Endothelial cell of umbilical vein (primary cell): ENCODE measurements around the gene BIRC5. TPM values are rescaled to one million over a fixed set of nuclear protein-coding genes. Genes with fewer than 3 reads are reported as not detected.

Experiments used
- BruUV-seq: library from RNA; stranded (reverse); fragments of 400-500 nt; replicated peaks from 2 replicates; lab custom pipeline; 2021; lab: Mats Ljungman, UMichigan
- CTCF ChIA-PET: fragments of 300-600, 350-600 bp; sonication (Branson Sonifier 250); formaldehyde crosslinking; loops from one replicate; lab custom pipeline; 2021; ENCODE audit warnings: antibody characterized with exemption, inconsistent platforms; lab: Charles Lee
- POLR2A ChIA-PET: fragments of 300-600, 350-600 bp; sonication (Branson Sonifier 250); formaldehyde crosslinking; loops from one replicate; lab custom pipeline; 2021; ENCODE audit warnings: antibody characterized with exemption, inconsistent platforms; lab: Charles Lee
- DNase-seq: peaks from one replicate; pipeline ENCODE4 v3.0.0-alpha.2; 2011; ENCODE audit warnings: low read depth, low spot score
- FAIRE-seq: peaks from 2 replicates; lab custom pipeline; 2011; peaks lifted over from hg19 to GRCh38; lab: Jason Lieb, UNC
- H2AFZ ChIP-seq: 2 replicates; pipeline ENCODE4 v1.6.0; 2012; ENCODE audit warnings: low read depth, low read length, control low read depth, inconsistent platforms
- H3K27ac ChIP-seq: 2 replicates; pipeline ENCODE4 v1.5.1; 2011; ENCODE audit warnings: low read depth, mild to moderate bottlenecking, control low read depth, low read length, moderate library complexity; ENCODE audit not compliant: insufficient read depth
- H3K27me3 ChIP-seq, 2 experiments: 2 replicates each; pipeline versions ENCODE4 v1.6.0 to v1.6.1; 2011; ENCODE audit warnings: low read length in 2 of 2, mixed read lengths in 1 of 2; ENCODE audit not compliant: control insufficient read depth in 2 of 2, insufficient read depth in 2 of 2
- H3K36me3 ChIP-seq, 2 experiments: 2 replicates in 1 of 2; 3 replicates in 1 of 2; pipeline ENCODE4 v1.5.1; 2011; ENCODE audit warnings: low read length in 2 of 2, mild to moderate bottlenecking in 1 of 2, moderate library complexity in 1 of 2; ENCODE audit not compliant: control insufficient read depth in 2 of 2, insufficient read depth in 2 of 2; ENCODE audit errors: extremely low read depth in 1 of 2
- H3K4me1 ChIP-seq: 3 replicates; pipeline ENCODE4 v1.5.1; 2011; ENCODE audit warnings: mild to moderate bottlenecking, low read length; ENCODE audit not compliant: control insufficient read depth, insufficient read depth; ENCODE audit errors: extremely low read depth
- H3K4me2 ChIP-seq: 2 replicates; pipeline ENCODE4 v1.6.1; 2011; ENCODE audit warnings: low read length, control low read depth, mixed read lengths; ENCODE audit not compliant: insufficient read depth
- H3K4me3 ChIP-seq, 3 experiments: fragments of 200-600 bp in 1 of 3; sonication (generic), shearing (Covaris generic) in 1 of 3; replicated peaks in 1 of 3; 2 replicates each; pipeline ENCODE4 v1.5.1; 2011 to 2016; ENCODE audit warnings: control low read depth in 3 of 3, low read length in 3 of 3, mild to moderate bottlenecking in 2 of 3, inconsistent platforms in 1 of 3, low read depth in 1 of 3, moderate library complexity in 1 of 3; ENCODE audit not compliant: insufficient read depth in 1 of 3
- H3K79me2 ChIP-seq: 2 replicates; pipeline ENCODE4 v1.6.0; 2012; ENCODE audit warnings: low read length, inconsistent platforms; ENCODE audit not compliant: control insufficient read depth, insufficient read depth
- H3K9ac ChIP-seq: replicated peaks from 2 replicates; pipeline ENCODE3; 2011; ENCODE audit warnings: low read length, control low read depth; ENCODE audit not compliant: insufficient read depth; ENCODE audit errors: extremely low read depth
- H3K9me1 ChIP-seq: replicated peaks from 3 replicates; pipeline ENCODE4 v1.6.0; 2011; ENCODE audit warnings: mild to moderate bottlenecking, low read length; ENCODE audit not compliant: control insufficient read depth, insufficient read depth; ENCODE audit errors: extremely low read depth
- H3K9me3 ChIP-seq: replicated peaks from 2 replicates; pipeline ENCODE4 v1.5.1; 2012; ENCODE audit warnings: low read length, inconsistent platforms; ENCODE audit not compliant: control insufficient read depth, insufficient read depth
- H4K20me1 ChIP-seq: replicated peaks from 2 replicates; pipeline ENCODE3; 2011; ENCODE audit warnings: mild to moderate bottlenecking, low read length; ENCODE audit not compliant: control insufficient read depth, insufficient read depth; ENCODE audit errors: extremely low read depth
- CTCF ChIP-seq, 2 donors: IDR thresholded peaks; 1 replicate in 1 of 2; 2 replicates in 1 of 2; pipeline ENCODE4 v1.5.1; 2011; ENCODE audit warnings: low read length in 2 of 2, mild to moderate bottlenecking in 2 of 2, moderate library complexity in 2 of 2, control low read depth in 1 of 2, inconsistent platforms in 1 of 2, low read depth in 1 of 2; ENCODE audit not compliant: insufficient read depth in 1 of 2; ENCODE audit errors: extremely low read depth in 1 of 2
- EZH2 ChIP-seq: IDR thresholded peaks from 2 replicates; pipeline ENCODE4 v1.6.1; 2012; ENCODE audit warnings: borderline replicate concordance, low read depth, mild to moderate bottlenecking, moderate library complexity, low read length, inconsistent platforms; ENCODE audit not compliant: severe bottlenecking
- FOS ChIP-seq: IDR thresholded peaks from 2 replicates; pipeline ENCODE4 v1.6.1; 2011; ENCODE audit warnings: mild to moderate bottlenecking, low read length, moderate library complexity, borderline replicate concordance; ENCODE audit not compliant: insufficient read depth
- GATA2 ChIP-seq: IDR thresholded peaks from 2 replicates; pipeline ENCODE4 v1.7.0; 2011; ENCODE audit warnings: low read depth, mild to moderate bottlenecking, moderate library complexity, mixed read lengths, low read length; ENCODE audit not compliant: insufficient read length, insufficient read depth
- JUN ChIP-seq: IDR thresholded peaks from 2 replicates; pipeline ENCODE4 v1.6.1; 2011; ENCODE audit warnings: borderline replicate concordance, low read depth; ENCODE audit not compliant: insufficient read length, insufficient read depth
- MAX ChIP-seq: IDR thresholded peaks from 2 replicates; pipeline ENCODE4 v1.6.1; 2011; ENCODE audit not compliant: insufficient read depth, insufficient read length
- MYC ChIP-seq: IDR thresholded peaks from one replicate; pipeline ENCODE4 v1.6.1; 2011; ENCODE audit warnings: mild to moderate bottlenecking, low read depth, low read length
- POLR2A ChIP-seq: IDR thresholded peaks from 2 replicates; pipeline ENCODE4 v1.6.1; 2012; ENCODE audit warnings: low read depth, mild to moderate bottlenecking, control low read depth, low read length
- POLR2AphosphoS5 ChIP-seq: IDR thresholded peaks from 2 replicates; pipeline ENCODE4 v1.6.1; 2012; ENCODE audit warnings: low read depth, mild to moderate bottlenecking, control low read depth, low read length, moderate library complexity; ENCODE audit not compliant: insufficient read depth
- dilution Hi-C: fragments of 300-500 bp; cut with MboI; formaldehyde crosslinking; loops from one replicate; pipeline ENCODE4 v1.15.0; 2019; ENCODE audit warnings: low sequenced_read_pairs; ENCODE audit not compliant: extremely low pct_ligation_motif_present
- intact Hi-C: fragments of 100-400 bp; cut with micrococcal nuclease; formaldehyde crosslinking; loops from one replicate; pipeline ENCODE4 v1.10.0; 2022
- polyA plus RNA-seq, 4 experiments: library from polyadenylated mRNA; depleted of rRNA in 3 of 4; stranded (reverse) in 3 of 4; unstranded in 1 of 4; fragments of >200 nt; gene quantifications; 2 replicates each; pipeline versions ENCODE4 v1.2.1 to v1.2.3, GENCODE V29; 2011 to 2012; ENCODE audit warnings: missing spikeins in 1 of 4
- total RNA-seq: library from RNA; stranded (reverse); gene quantifications from 2 replicates; pipeline ENCODE4 v1.2.3, GENCODE V29; 2021

The BIRC5 gene
- total and polyA plus RNA-seq, 2 donors (not counting 3 experiments of a cell fraction or from before 2014, with no cell fraction given) = 32.8 to 74.6 TPM

GRCh38 chr17:78183916-78184315 is 30.1 kb upstream of the BIRC5 start:
- H3K9ac ChIP-seq = no peak overlapping the region
- TF ChIP-seq GATA2 (no peak), POLR2A (no peak), CTCF (IDR thresholded peaks at IDR 0.05; ENCODE audit: extremely low read depth in 1 of 2, insufficient read depth in 1 of 2, low read depth in 1 of 2, low read length in 2 of 2) (no peak), FOS (no peak), MYC (no peak), JUN (no peak), POLR2AphosphoS5 (no peak), EZH2 (no peak), MAX (no peak)
- H3K27ac ChIP-seq = no peak overlapping the region
- H3K36me3 ChIP-seq = no peaks in the 10 kb centered on the region
- FAIRE-seq (no peak), DNase-seq (no peak)
- no peak overlapping the region for H3K4me3 ChIP-seq
- intact Hi-C loops (no loop called here), dilution Hi-C loops (no loop called here)
- peaks cover 11% of the 10 kb centered on the region for H3K4me1 ChIP-seq
- no peaks in the 10 kb centered on the region for H3K9me1 ChIP-seq
- no TSS peak for BruUV-seq
- H2AFZ ChIP-seq = no peak overlapping the region
- H4K20me1 ChIP-seq = no peaks in the 10 kb centered on the region
- no peaks in the 10 kb centered on the region for H3K27me3 ChIP-seq
- H3K9me3 ChIP-seq = no peaks in the 10 kb centered on the region
- H3K4me2 ChIP-seq = no peak overlapping the region
- POLR2A ChIA-PET = no interaction called here
- CTCF ChIA-PET = interaction anchor here (1.1 to 3.3 kb wide), 2 partner anchors 9 to 64 kb away, joined by 3 to 24 read pairs; no protein-coding TSS in a partner anchor
- peaks cover 18% of the 10 kb centered on the region for H3K79me2 ChIP-seq
